ENCODE measurements around the gene GYG1.

- TF ChIP-seq CTCF (IDR thresholded peaks at IDR 0.05) (no peak), EZH2 (IDR thresholded peaks at IDR 0.05; ENCODE audit: borderline replicate concordance, insufficient read depth, low read depth, low read length, poor library complexity, severe bottlenecking) (no peak)
These were observed 26.9 kb downstream of the GYG1 start for GRCh38 chr3:149018247-149018646.
